Activated T-helper 17 cell treated with anti-CD3 and anti-CD28 coated beads, Interleukin-2, amount 50 U/mL, for 72 hours (primary cell): ENCODE results near the gene PSMD6. TPM values are rescaled to one million over a fixed set of nuclear protein-coding genes. Genes with fewer than 3 reads are reported as not detected.

Source experiments
- ATAC-seq: fragments of 150-1000 bp; cut with Tn5 transposase; replicated peaks from 2 replicates; pipeline ENCODE4 v1.10.0; 2021; ENCODE audit warnings: mild to moderate bottlenecking, moderate library complexity
- H3K27ac Mint-ChIP-seq: one replicate; pipeline ENCODE4 v1.8.0; 2022; ENCODE audit warnings: mixed read lengths
- H3K27me3 Mint-ChIP-seq: one replicate; pipeline ENCODE4 v1.8.0; 2022; ENCODE audit warnings: mixed read lengths
- H3K36me3 Mint-ChIP-seq: one replicate; pipeline ENCODE4 v1.8.0; 2022; ENCODE audit warnings: low read depth, mild to moderate bottlenecking, mixed read lengths
- H3K4me1 Mint-ChIP-seq: one replicate; pipeline ENCODE4 v1.8.0; 2022; ENCODE audit warnings: mixed read lengths
- H3K4me3 Mint-ChIP-seq: one replicate; pipeline ENCODE4 v1.8.0; 2022; ENCODE audit warnings: mild to moderate bottlenecking, mixed read lengths
- H3K9me3 Mint-ChIP-seq: one replicate; pipeline ENCODE4 v1.8.0; 2022; ENCODE audit warnings: mixed read lengths
- total RNA-seq, 2 donors: library from RNA; stranded (reverse); gene quantifications; one replicate each; pipeline ENCODE4 v1.2.3, GENCODE V29; 2022

Gene PSMD6
- total RNA-seq, 2 donors from 2014 or later: 79.4 to 113 TPM

DNA sequence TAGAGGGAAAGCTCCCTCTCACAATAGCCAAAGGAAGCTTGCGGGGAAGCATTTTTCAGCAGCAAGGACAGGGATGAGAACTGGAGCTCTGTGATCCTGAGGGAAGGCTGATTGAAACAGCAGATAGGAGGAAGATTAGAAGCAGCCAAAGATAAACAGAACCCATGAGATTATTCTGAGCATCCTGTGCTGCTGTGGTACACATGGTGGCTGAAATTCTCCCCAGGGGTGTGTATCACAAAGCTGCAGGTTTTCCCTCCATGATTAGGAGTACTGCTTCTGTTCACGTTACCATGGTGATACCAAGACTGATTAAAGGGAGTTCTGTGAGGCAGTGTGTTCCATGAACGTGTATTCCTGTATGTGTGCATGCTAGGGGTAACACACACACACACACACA, 30.3 kb upstream of the PSMD6 start:
- no peak overlapping the region for H3K4me3 Mint-ChIP-seq
- H3K27me3 Mint-ChIP-seq: peaks cover 34% of the 10 kb centered on the region
- H3K9me3 Mint-ChIP-seq: no peaks in the 10 kb centered on the region
- ATAC-seq: no peak
- H3K4me1 Mint-ChIP-seq: peaks cover 9% of the 10 kb centered on the region
- H3K27ac Mint-ChIP-seq: no peak overlapping the region
- H3K36me3 Mint-ChIP-seq: no peaks in the 10 kb centered on the region

DNA sequence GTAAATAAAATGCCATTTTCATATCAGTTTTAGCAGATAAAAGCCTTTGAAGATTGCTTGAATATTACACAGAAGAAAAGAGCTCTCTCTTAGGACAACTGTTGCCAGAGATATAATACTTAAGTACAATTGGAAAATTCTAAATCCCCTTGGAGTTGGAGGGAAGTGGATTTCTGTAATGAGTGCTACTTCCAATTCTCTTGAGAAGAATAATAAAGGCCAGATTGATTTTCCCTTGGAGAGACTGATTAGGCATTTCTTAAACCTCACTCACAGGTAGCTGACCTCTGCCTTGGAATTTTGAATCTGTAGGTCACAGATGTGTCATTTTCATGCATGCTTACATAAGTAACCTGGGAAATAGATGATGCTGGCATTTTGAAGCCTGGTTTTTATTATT, 29.8 kb upstream of the PSMD6 start:
- Mint-ChIP-seq H3K36me3 (no peaks in the 10 kb centered on the region), H3K27ac (no peak overlapping the region)

DNA sequence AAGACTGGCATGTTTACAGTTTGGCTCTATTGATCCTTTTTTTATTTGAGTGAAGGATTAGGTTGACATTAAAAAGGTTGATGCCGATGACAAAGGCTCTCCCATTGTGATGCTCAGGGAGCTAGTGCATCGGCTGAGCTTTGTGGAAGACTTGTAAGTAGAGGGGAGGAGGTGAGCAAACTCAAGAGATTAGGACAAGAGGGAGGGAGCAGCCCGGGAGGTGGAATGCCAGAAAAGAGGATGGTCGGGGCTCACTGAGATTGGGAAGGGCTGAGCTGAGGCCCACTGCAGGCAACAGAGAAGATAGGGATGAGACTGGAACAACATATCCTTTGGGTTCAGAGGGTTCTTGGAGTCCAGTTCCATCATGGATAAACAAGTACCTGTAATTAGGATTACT, 26.5 kb upstream of the PSMD6 start:
- Mint-ChIP-seq H3K27me3 (peaks cover 25% of the 10 kb centered on the region), H3K4me1 (peaks cover 9% of the 10 kb centered on the region), H3K27ac (peak overlapping the region; percentile 66), H3K9me3 (no peaks in the 10 kb centered on the region), H3K4me3 (no peak overlapping the region), H3K36me3 (no peaks in the 10 kb centered on the region)
- no peak for ATAC-seq

More for the DNA sequence above, 29.8 kb upstream of the PSMD6 start:
- H3K4me3 Mint-ChIP-seq: no peak overlapping the region
- no peak for ATAC-seq
- peaks cover 29% of the 10 kb centered on the region for H3K27me3 Mint-ChIP-seq
- no peaks in the 10 kb centered on the region for H3K9me3 Mint-ChIP-seq
- H3K4me1 Mint-ChIP-seq: peaks cover 9% of the 10 kb centered on the region

DNA sequence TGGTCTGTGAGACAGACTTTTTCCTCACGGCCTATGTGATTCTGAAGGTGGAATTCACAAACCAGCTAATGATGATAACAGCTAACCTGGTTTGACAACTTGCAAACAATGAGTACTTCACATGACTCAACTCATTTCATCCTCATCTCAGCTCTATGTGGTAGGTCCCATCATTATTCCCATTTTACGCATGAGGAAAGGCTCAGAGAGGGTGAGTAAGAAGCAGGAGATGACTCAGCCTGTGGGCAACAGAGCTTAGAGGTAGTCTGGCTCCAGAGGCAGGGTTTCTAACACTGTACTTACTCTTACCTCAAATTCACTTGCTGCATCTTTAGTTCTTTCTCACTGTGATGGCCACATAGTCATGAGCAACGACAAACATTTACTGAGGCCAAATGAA, 25.8 kb upstream of the PSMD6 start:
- Mint-ChIP-seq H3K4me3 (peak overlapping the region; percentile 23), H3K36me3 (no peaks in the 10 kb centered on the region), H3K27me3 (peaks cover 26% of the 10 kb centered on the region), H3K4me1 (peaks cover 9% of the 10 kb centered on the region), H3K27ac (peak overlapping the region; percentile 66), H3K9me3 (no peaks in the 10 kb centered on the region)
- ATAC-seq: peak; percentile 92

DNA sequence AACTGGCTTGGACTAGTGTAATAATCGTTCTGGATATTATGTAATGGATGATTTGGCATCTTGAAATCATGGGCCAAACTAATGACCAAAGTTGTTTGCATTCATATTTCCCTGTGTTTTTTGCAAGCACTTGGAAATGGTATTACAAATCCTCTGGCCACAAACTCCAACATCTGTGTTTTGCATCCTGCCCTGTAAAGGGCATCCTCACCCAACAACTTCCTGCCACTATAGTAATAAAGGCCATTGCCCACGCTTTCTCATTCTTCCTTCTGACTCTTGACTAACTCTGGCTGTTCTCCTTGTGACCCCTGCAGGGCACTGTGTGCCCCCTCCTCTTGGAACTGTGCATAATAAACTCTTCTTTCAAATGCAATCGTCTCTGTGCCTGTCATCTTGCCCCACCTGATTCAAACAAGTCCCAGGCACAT, 25.4 kb upstream of the PSMD6 start:
- peaks cover 9% of the 10 kb centered on the region for H3K4me1 Mint-ChIP-seq

DNA sequence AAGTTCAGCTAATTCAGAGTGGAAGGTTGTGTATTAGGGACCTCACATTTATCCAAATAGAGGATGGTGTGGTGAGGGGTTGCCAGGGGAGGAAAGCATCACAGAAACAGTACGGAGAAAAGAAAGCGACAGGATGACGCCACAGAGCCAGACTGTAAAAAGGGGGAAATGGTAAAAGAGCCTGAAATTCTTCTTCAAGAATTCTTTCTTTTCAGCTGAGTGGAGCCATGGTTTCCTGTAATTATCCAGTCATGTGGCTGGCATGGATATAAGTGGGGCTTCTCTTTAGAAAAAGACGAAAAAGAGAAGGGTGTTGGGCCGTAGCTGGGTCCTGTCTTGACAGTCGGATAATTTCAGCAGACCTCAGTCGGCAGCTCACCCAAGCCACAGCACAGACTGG, 24.5 kb upstream of the PSMD6 start:
- no peak overlapping the region for H3K4me3 Mint-ChIP-seq
- H3K27me3 Mint-ChIP-seq: peaks cover 33% of the 10 kb centered on the region
- H3K4me1 Mint-ChIP-seq: peaks cover 9% of the 10 kb centered on the region
- H3K9me3 Mint-ChIP-seq: no peaks in the 10 kb centered on the region
- H3K36me3 Mint-ChIP-seq: no peaks in the 10 kb centered on the region
- ATAC-seq: no peak
- no peak overlapping the region for H3K27ac Mint-ChIP-seq

More for the DNA sequence above, 25.4 kb upstream of the PSMD6 start:
- Mint-ChIP-seq H3K9me3 (no peaks in the 10 kb centered on the region), H3K27ac (peak overlapping the region; percentile 66), H3K27me3 (peaks cover 30% of the 10 kb centered on the region), H3K36me3 (no peaks in the 10 kb centered on the region), H3K4me3 (peak overlapping the region; percentile 23)
- peak; percentile 77 for ATAC-seq

DNA sequence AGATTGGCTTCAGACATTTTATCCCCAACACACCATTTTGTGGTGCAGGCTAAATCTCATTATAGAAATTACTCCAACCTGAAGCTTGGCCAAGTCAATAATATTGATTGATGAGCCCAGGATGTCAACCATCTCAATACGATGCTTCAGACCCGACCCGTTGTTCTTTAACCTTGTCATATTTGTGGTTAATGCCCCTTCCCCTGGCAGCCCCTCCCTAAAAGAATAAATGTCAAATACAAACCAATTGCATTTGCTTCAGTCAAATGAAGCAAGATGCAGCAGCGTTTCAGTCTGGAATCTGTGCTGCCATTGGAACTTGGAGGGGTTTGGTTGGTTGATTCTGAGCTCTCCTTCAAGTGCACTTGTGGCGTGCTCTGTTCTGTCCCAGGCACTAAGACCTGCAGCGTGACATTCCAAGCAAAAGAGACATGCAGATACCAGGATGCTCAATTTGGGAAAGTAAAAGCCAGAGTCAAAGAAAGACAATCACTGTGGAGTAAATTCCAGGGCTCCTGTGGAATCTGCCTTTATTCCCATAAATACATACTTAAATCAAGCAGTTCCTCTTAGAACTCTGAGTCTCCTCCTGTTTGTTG, 23.8 kb upstream of the PSMD6 start:
- peaks cover 35% of the 10 kb centered on the region for H3K27me3 Mint-ChIP-seq
- H3K36me3 Mint-ChIP-seq: no peaks in the 10 kb centered on the region
- peaks cover 9% of the 10 kb centered on the region for H3K4me1 Mint-ChIP-seq
- no peak overlapping the region for H3K27ac Mint-ChIP-seq
- H3K9me3 Mint-ChIP-seq: no peaks in the 10 kb centered on the region
- ATAC-seq: no peak
- no peak overlapping the region for H3K4me3 Mint-ChIP-seq

DNA sequence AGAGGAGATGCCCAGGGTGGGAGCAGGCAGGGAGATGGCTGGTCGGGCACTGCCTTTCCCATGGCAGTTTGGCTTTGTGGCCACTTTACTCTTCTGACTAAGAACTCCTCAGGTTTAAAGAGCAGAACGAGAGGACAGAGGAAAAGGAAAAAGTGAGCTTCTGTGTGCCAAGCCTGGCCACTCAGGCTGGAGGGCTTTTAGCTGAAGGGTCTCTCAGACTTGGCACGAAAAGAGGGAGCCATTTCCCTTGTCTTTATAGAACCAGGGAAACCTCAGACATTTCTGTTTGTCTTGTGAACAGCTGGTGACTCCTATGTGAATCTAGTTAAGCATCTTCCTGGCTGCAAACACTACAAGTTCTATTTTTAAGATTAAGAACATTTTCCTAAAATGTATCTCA, 23.3 kb upstream of the PSMD6 start:
- Mint-ChIP-seq H3K4me1 (peaks cover 9% of the 10 kb centered on the region), H3K27ac (no peak overlapping the region), H3K9me3 (no peaks in the 10 kb centered on the region), H3K36me3 (no peaks in the 10 kb centered on the region), H3K4me3 (no peak overlapping the region), H3K27me3 (peaks cover 38% of the 10 kb centered on the region)
- ATAC-seq: no peak

DNA sequence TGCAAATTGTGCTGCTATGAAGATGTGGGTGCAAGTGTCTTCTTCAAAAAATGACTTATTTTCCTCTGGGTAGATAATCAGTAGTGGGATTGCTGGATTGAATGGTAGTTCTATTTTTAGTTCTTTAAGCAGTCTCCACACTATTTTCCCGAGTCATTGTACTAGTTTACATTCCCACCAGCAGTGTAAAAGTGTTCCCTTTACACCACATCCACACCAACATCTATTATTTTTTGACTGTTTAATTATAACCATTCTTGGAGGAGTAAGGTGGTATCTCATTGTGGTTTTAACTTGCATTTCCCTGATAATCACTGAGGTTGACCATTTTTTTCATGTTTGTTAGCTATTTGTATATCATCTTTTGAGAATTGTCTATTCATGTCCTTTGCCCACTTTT, 19.7 kb upstream of the PSMD6 start:
- H3K36me3 Mint-ChIP-seq: no peaks in the 10 kb centered on the region
- no peak for ATAC-seq
- no peak overlapping the region for H3K4me3 Mint-ChIP-seq

DNA sequence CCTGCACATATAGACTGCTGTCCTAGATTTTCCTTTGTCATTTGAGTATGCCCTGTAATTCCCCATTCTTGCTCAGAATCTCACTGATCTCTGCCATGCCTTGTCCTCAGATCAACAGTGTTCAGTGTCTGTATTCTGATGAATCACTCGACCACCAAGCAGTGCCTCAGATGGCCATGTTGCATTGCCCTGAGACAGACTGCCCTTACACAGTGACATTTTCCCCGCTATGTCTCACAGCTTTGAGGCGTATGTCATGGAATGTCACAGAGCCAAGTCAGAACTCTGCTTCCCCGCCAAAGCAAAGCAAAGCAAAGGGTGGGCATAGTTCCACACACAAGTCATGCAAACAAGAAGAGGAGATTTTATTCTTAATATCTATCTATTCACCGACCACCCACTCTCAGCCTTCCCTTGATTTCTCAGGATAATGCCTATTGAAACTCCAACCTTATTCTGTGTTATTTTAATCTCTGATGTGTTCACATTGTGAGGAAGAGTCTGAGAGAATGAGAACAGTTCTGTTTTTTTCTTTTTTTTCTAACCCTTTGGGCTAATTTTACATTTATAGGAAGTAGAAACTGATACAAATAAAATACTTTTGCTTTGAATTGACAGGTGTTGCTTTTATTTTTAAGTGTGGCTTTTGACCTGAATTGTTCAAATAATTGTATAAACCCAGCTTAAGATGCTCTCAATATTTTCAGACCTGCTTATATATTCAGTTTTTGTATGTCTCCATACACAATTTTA, 16.9 kb upstream of the PSMD6 start:
- Mint-ChIP-seq H3K27ac (no peak overlapping the region), H3K4me3 (no peak overlapping the region)
- ATAC-seq: no peak

More for the DNA sequence above, 19.7 kb upstream of the PSMD6 start:
- Mint-ChIP-seq H3K27ac (no peak overlapping the region), H3K9me3 (no peaks in the 10 kb centered on the region), H3K4me1 (no peaks in the 10 kb centered on the region), H3K27me3 (peaks cover 43% of the 10 kb centered on the region)

DNA sequence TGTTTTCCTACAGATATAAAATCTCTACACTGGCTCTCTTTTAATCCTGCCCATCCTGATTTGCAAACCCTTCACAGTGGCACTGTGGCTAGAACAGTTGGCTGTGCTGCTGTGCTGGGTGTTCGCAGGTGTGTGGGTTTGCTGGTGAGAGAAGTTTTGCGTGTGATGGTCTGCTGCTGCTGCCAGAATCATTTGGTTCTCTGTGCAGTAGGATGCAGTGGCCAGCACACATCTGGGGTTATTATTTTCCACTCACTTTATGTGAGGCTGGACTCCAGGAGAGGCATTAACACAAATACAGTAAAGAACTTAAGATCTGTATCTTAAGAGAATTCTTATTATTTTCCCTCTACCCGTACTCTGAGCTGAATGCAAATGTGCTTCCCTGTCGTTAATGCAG, 16.0 kb upstream of the PSMD6 start:
- no peaks in the 10 kb centered on the region for H3K4me1 Mint-ChIP-seq

More for the DNA sequence above, 16.9 kb upstream of the PSMD6 start:
- Mint-ChIP-seq H3K36me3 (no peaks in the 10 kb centered on the region), H3K27me3 (peaks cover 32% of the 10 kb centered on the region), H3K4me1 (no peaks in the 10 kb centered on the region), H3K9me3 (no peaks in the 10 kb centered on the region)

DNA sequence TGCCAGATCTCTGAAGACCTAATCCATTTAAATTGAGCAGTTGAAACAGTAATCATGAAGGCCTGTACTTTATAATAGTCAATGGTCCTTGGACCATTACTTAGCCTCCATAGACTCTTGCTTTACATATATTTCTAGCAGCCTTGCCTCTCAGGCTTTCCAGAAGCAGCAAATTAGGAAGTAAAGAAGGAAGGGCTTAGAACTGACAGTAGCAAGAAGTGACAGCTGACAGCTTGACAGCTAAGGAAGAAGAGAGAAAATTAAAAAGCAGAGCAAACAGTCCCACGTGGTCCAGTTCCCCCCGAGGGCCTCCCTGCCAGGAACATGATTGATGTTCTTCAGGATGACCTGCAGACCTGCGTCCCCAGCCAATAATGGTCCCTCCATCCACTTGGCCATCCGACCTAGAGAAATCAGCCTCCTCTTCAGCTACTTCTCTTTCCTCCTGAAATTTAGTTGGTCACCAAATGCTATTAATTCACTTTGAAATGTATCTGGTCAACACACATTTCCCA, 15.0 kb upstream of the PSMD6 start:
- Mint-ChIP-seq H3K27ac (no peak overlapping the region), H3K4me1 (no peaks in the 10 kb centered on the region), H3K36me3 (no peaks in the 10 kb centered on the region), H3K4me3 (no peak overlapping the region), H3K27me3 (peaks cover 21% of the 10 kb centered on the region), H3K9me3 (peaks cover 5% of the 10 kb centered on the region)
- ATAC-seq: no peak

More for the DNA sequence above, 16.0 kb upstream of the PSMD6 start:
- H3K9me3 Mint-ChIP-seq: peaks cover 2% of the 10 kb centered on the region
- H3K36me3 Mint-ChIP-seq: no peaks in the 10 kb centered on the region
- no peak for ATAC-seq
- H3K27ac Mint-ChIP-seq: no peak overlapping the region
- peaks cover 27% of the 10 kb centered on the region for H3K27me3 Mint-ChIP-seq
- no peak overlapping the region for H3K4me3 Mint-ChIP-seq

DNA sequence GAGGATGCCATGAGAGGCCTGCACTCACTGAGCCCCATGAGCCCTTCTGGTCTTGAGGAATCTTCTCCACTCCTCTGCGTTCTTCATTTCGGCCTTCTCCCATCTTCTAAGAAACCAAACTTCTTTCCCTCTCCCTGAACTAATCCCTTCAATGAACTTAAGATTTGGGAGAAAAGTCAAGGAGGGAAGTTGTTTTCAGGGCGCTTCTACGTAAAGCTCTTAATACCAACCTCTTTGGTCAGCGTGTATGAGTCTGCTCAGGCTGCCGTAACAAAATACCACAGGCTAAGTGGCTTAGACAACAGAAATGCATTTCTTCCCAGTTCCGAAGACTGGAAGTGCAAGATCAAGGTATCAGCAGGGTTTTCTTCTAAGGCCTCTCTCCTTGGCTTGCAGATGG, 13.8 kb upstream of the PSMD6 start:
- no peaks in the 10 kb centered on the region for H3K36me3 Mint-ChIP-seq
- peaks cover 5% of the 10 kb centered on the region for H3K9me3 Mint-ChIP-seq
- H3K27ac Mint-ChIP-seq: no peak overlapping the region
- no peak overlapping the region for H3K4me3 Mint-ChIP-seq
- no peaks in the 10 kb centered on the region for H3K4me1 Mint-ChIP-seq
- ATAC-seq: no peak
- peaks cover 16% of the 10 kb centered on the region for H3K27me3 Mint-ChIP-seq

DNA sequence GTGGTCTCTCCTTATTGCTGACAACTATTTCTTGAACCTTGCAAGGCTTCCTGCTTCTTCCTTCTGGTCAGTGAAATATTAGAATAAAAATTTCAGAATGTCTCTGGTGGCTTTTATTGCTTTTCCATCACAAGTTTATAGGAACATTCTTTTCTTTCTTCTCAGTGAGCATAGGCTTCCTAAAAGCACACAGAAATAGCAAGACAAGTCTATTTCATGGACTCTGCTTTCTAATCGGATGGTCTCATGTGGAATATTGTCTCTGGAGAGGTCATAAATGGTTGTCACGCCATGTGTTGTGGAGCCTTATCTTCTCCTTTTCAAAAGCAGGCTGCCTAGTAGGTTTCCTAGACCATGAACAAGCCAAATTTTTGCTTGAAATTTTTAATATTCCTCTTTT, 9.8 kb upstream of the PSMD6 start:
- peaks cover 16% of the 10 kb centered on the region for H3K27me3 Mint-ChIP-seq

More for the DNA sequence above, 9.8 kb upstream of the PSMD6 start:
- Mint-ChIP-seq H3K27ac (no peak overlapping the region), H3K36me3 (no peaks in the 10 kb centered on the region), H3K4me1 (peaks cover 3% of the 10 kb centered on the region), H3K4me3 (no peak overlapping the region), H3K9me3 (peaks cover 5% of the 10 kb centered on the region)
- ATAC-seq: no peak
